Ovary (tissue), 3 donors: ENCODE data around the gene ZNF283.

Experiments
- CTCF ChIP-seq, 3 donors: fragments of 450-650 bp in 2 of 3; fragments of 200-600 bp in 1 of 3; IDR thresholded peaks; one replicate each; pipeline versions ENCODE4 v1.5.1 to v1.8.0; 2016 to 2022; ENCODE audit warnings: antibody characterized with exemption in 3 of 3, mild to moderate bottlenecking in 1 of 3
- POLR2A ChIP-seq: fragments of 450-650 bp; IDR thresholded peaks from one replicate; pipeline ENCODE4 v1.6.1; 2017; ENCODE audit warnings: antibody characterized with exemption, mild to moderate bottlenecking, moderate library complexity
- donor health status: DM: no; HTN: no; CAD: no.

GRCh38 chr19:43778651-43779050 is 48.5 kb upstream of the ZNF283 start:
- no peak for TF ChIP-seq CTCF (IDR thresholded peaks at IDR 0.05)
- no peak for TF ChIP-seq POLR2A
